Upper lobe of left lung (tissue), 6 donors: ENCODE results near the gene TENM3. TPM values are rescaled to one million over a fixed set of nuclear protein-coding genes. Genes with fewer than 3 reads are reported as not detected.

Experiments used
- ATAC-seq, 2 donors: fragments of 200-7000 bp; cut with Tn5 transposase; one replicate each; pipeline ENCODE4 v1.9.1; 2022; ENCODE audit warnings: mild to moderate bottlenecking in 2 of 2, moderate library complexity in 2 of 2; ENCODE audit not compliant: low FRiP score in 2 of 2
- DNase-seq, 2 donors: peaks; one replicate each; pipeline ENCODE4 v3.0.0-alpha.2; 2019 to 2020
- H3K27ac ChIP-seq, 4 donors: fragments of 200-600 bp; sonication (generic); one replicate each; pipeline ENCODE4 v1.5.1; 2016 to 2019
- H3K27me3 ChIP-seq, 4 donors: fragments of 200-600 bp; sonication (generic); one replicate each; pipeline ENCODE4 v1.5.1; 2017 to 2019
- H3K36me3 ChIP-seq, 4 donors: fragments of 200-600 bp; sonication (generic); one replicate each; pipeline ENCODE4 v1.5.1; 2016 to 2019
- H3K4me1 ChIP-seq, 4 donors: fragments of 200-600 bp; sonication (generic); one replicate each; pipeline ENCODE4 v1.5.1; 2018 to 2019
- H3K4me3 ChIP-seq, 4 donors: fragments of 200-600 bp; sonication (generic); one replicate each; pipeline ENCODE4 v1.5.1; 2017 to 2019; ENCODE audit warnings: mild to moderate bottlenecking in 2 of 4, moderate library complexity in 1 of 4
- H3K9me3 ChIP-seq, 4 donors: fragments of 200-600 bp; sonication (generic); one replicate each; pipeline ENCODE4 v1.5.1; 2018 to 2019
- EP300 ChIP-seq, 4 donors: sonication (generic); formaldehyde crosslinking; IDR thresholded peaks; one replicate each; pipeline ENCODE4 v1.5.1; 2017; ENCODE audit warnings: antibody characterized with exemption in 4 of 4, control low read depth in 2 of 4
- POLR2A ChIP-seq, 4 donors: fragments of 450-650 bp; IDR thresholded peaks; one replicate each; pipeline ENCODE4 v1.5.1; 2016 to 2017; ENCODE audit warnings: antibody characterized with exemption in 4 of 4, mild to moderate bottlenecking in 2 of 4
- POLR2AphosphoS5 ChIP-seq, 2 donors: sonication (generic); formaldehyde crosslinking; IDR thresholded peaks; one replicate each; pipeline ENCODE4 v1.5.1; 2017; ENCODE audit warnings: antibody characterized with exemption in 2 of 2
- WGBS, 2 donors: methylation state at CpG; one replicate each; pipeline ENCODE4 v1.1.5; 2017 to 2018; 5-methylcytosine and 5-hydroxymethylcytosine counted together
- total RNA-seq, 6 donors: library from RNA; depleted of rRNA in 4 of 6; stranded (reverse); fragments of >200 nt in 4 of 6; gene quantifications; one replicate each; pipeline versions ENCODE4 v1.1.0 to v1.2.1, GENCODE V29; 2016 to 2021
- TF ChIP-seq, protein P1 (sequence below), 6 experiments: fragments of 450-650 bp in 4 of 6; fragments of 200-600 bp in 2 of 6; sonication (generic) in 2 of 6; IDR thresholded peaks; one replicate each; pipeline ENCODE4 v1.5.1; 2016 to 2019; ENCODE audit warnings: antibody characterized with exemption in 6 of 6
- donor health status: DM: no; HTN: no; CAD: no; lungs with moderate emphysema.
- donor health status: DM: no; HTN: yes; CAD: no; lungs with severe emphysema.

Gene TENM3
- total RNA-seq, 6 donors from 2014 or later, result 0.33 to 7.1 (median 1.1) TPM

DNA sequence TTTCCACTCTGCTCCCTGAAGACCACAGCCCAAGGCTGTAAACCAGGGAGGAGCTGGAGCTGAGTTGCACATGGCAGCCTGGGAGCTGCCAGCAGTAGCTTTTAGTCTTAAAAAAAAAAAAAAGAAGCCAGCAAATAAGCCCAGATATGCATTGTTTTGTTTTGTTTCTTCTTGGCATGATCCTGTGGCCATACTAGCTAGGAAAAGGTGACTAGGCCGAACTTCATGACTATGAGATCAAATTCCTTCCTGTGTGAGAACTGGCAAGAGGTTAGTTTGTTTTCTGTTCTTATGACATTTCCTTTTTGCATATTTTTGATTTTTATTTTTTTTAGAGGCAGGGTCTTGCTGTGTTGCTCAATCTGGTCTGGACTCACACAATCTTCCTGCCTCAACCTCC is 350.7 kb downstream of the TENM3 start:
- DNase-seq, result no peak
- WGBS, 2 donors, result 41 to 47% methylated on average over 1 of the region's 1 CpG
- H3K9me3 ChIP-seq, result peaks cover 0 to 3% (median 0%) of the 10 kb centered on the region in 4 donors
- ATAC-seq, result no peak
- H3K4me1 ChIP-seq, result no peaks in the 10 kb centered on the region
- H3K27ac ChIP-seq, result no peak overlapping the region
- no peaks in the 10 kb centered on the region for H3K36me3 ChIP-seq
- H3K27me3 ChIP-seq, result no peaks in the 10 kb centered on the region
- no peak overlapping the region for H3K4me3 ChIP-seq
- no peak for TF ChIP-seq EP300 (IDR thresholded peaks at IDR 0.05)
- TF ChIP-seq POLR2A (IDR thresholded peaks at IDR 0.05), result no peak
- no peak for TF ChIP-seq POLR2AphosphoS5 (IDR thresholded peaks at IDR 0.05)
- TF ChIP-seq, protein P1, sequence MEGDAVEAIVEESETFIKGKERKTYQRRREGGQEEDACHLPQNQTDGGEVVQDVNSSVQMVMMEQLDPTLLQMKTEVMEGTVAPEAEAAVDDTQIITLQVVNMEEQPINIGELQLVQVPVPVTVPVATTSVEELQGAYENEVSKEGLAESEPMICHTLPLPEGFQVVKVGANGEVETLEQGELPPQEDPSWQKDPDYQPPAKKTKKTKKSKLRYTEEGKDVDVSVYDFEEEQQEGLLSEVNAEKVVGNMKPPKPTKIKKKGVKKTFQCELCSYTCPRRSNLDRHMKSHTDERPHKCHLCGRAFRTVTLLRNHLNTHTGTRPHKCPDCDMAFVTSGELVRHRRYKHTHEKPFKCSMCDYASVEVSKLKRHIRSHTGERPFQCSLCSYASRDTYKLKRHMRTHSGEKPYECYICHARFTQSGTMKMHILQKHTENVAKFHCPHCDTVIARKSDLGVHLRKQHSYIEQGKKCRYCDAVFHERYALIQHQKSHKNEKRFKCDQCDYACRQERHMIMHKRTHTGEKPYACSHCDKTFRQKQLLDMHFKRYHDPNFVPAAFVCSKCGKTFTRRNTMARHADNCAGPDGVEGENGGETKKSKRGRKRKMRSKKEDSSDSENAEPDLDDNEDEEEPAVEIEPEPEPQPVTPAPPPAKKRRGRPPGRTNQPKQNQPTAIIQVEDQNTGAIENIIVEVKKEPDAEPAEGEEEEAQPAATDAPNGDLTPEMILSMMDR (IDR thresholded peaks at IDR 0.05), result no peak

DNA sequence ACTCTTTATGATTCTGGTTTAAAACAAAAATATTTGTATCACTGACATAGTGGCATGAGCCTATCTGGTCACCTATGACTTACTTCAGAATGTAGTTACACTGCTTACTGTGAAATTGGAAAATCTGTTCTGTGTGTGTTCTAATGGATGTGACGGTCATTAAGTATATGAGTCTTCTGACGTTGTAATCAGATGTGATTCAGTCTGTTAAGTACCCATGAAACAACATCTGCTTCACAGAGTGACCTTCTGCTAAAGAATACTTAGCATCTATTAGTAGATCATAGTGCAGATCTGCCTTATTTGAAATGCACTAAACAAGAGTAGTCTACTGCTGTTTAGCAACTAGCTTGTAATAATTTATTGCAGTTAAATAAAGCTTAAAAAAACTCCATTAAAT is 356.9 kb downstream of the TENM3 start:
- Histone ChIP-seq H3K36me3 (no peaks in the 10 kb centered on the region), H3K27ac (no peak overlapping the region), H3K9me3 (no peaks in the 10 kb centered on the region), H3K4me3 (no peak overlapping the region), H3K4me1 (no peaks in the 10 kb centered on the region), H3K27me3 (no peaks in the 10 kb centered on the region)
- WGBS, 2 donors, result 65 to 76% methylated on average over 2 of the region's 2 CpGs
- no peak for ATAC-seq
- no peak for DNase-seq
- TF ChIP-seq POLR2AphosphoS5 (IDR thresholded peaks at IDR 0.05) (no peak), EP300 (IDR thresholded peaks at IDR 0.05) (no peak), POLR2A (IDR thresholded peaks at IDR 0.05) (no peak)
- TF ChIP-seq, protein P1 (IDR thresholded peaks at IDR 0.05), result no peak

DNA sequence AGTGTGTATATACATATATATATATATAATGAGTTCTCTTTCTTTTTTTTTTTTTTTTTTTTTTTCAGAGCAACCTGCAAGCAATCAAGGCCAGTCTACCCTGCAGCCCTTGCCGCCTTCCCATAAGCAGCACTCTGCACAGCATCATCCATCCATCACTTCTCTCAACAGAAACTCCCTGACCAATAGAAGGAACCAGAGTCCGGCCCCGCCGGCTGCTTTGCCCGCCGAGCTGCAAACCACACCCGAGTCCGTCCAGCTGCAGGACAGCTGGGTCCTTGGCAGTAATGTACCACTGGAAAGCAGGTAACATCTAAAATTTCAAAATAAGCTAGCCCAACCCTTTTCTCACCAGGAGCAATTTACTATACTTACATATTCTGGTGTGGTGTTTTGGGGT is 357.7 kb downstream of the TENM3 start:
- H3K4me3 ChIP-seq, result no peak overlapping the region
- H3K9me3 ChIP-seq, result no peaks in the 10 kb centered on the region
- 81 to 91% methylated on average over 8 of the region's 8 CpGs for WGBS, 2 donors
- no peaks in the 10 kb centered on the region for H3K4me1 ChIP-seq
- TF ChIP-seq POLR2AphosphoS5 (IDR thresholded peaks at IDR 0.05), result no peak
- no peak for TF ChIP-seq POLR2A (IDR thresholded peaks at IDR 0.05)
- TF ChIP-seq, protein P1 (IDR thresholded peaks at IDR 0.05), result no peak
- TF ChIP-seq EP300 (IDR thresholded peaks at IDR 0.05), result no peak
- no peak overlapping the region for H3K27ac ChIP-seq
- no peak for ATAC-seq
- no peaks in the 10 kb centered on the region for H3K36me3 ChIP-seq
- DNase-seq, result peak in 1 of 2 donors; percentile 51
- no peaks in the 10 kb centered on the region for H3K27me3 ChIP-seq

DNA sequence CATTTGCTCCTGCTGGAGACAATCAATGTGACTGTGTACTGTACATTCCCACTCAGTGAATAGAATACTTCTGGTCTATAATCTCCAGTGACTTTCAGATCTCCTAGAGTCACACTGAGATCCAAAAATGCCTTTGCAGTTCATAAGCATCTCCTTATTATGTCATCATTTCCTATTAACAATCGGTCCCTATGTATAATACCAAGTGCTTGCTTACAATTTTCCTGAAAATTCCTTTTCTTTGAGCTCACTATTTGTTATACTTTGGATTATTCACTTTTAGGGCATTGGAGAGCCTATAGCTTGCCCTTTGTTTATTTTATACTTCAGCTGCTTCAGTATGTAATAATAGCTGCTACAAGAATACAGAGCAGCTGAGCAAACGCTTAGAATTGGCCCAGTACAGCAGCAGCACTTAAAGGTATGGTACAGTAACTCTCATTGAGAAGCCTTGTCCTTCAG is 361.0 kb downstream of the TENM3 start:
- no peaks in the 10 kb centered on the region for H3K27me3 ChIP-seq
- H3K27ac ChIP-seq, result no peak overlapping the region
- 23 to 52% methylated on average over 2 of the region's 2 CpGs for WGBS, 2 donors
- TF ChIP-seq EP300 (IDR thresholded peaks at IDR 0.05) (no peak), POLR2A (IDR thresholded peaks at IDR 0.05) (no peak), POLR2AphosphoS5 (IDR thresholded peaks at IDR 0.05) (no peak)
- TF ChIP-seq, protein P1 (IDR thresholded peaks at IDR 0.05), result no peak
- H3K4me3 ChIP-seq, result no peak overlapping the region
- DNase-seq, result no peak
- no peak for ATAC-seq
- no peaks in the 10 kb centered on the region for H3K4me1 ChIP-seq
- no peaks in the 10 kb centered on the region for H3K36me3 ChIP-seq
- H3K9me3 ChIP-seq, result no peaks in the 10 kb centered on the region

DNA sequence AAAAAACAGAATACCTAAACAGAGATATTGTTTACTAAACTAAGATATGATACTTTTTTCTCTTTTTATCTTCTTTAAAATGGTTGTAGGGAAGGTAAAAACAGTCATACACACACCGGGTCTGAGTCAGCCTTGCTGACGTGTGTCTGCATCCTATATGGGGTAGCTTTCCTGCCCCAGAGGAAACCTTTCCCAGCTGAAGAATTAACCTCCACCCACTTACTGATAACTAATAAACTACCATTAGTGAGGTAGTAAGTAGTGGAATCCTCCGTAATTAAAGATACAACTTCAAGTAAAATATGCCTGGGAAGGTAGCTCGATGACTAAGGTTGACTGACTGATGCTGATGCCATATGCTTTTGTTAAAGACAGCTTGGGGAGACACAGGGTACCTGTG is 361.8 kb downstream of the TENM3 start:
- Histone ChIP-seq H3K27me3 (no peaks in the 10 kb centered on the region), H3K27ac (no peak overlapping the region), H3K4me3 (no peak overlapping the region), H3K9me3 (no peaks in the 10 kb centered on the region), H3K36me3 (no peaks in the 10 kb centered on the region), H3K4me1 (no peaks in the 10 kb centered on the region)
- ATAC-seq (no peak), DNase-seq (no peak)
- WGBS, 2 donors, result 83 to 92% methylated on average over 4 of the region's 4 CpGs
- TF ChIP-seq POLR2AphosphoS5 (IDR thresholded peaks at IDR 0.05), result no peak
- TF ChIP-seq EP300 (IDR thresholded peaks at IDR 0.05), result no peak
- no peak for TF ChIP-seq POLR2A (IDR thresholded peaks at IDR 0.05)
- TF ChIP-seq, protein P1 (IDR thresholded peaks at IDR 0.05), result no peak
